HCT116 (cell line): ENCODE measurements around the gene TCAP. TPM values are rescaled to one million over a fixed set of nuclear protein-coding genes. Genes with fewer than 3 reads are reported as not detected.
A peak's percentile ranks its signal among the peaks of the same experiment; 100 is the strongest.

Experiments
- ATAC-seq: fragments of 200-7000 bp; cut with Tn5 transposase; 2 replicates; pipeline ENCODE4 v1.9.1; 2020; ENCODE audit warnings: mild to moderate bottlenecking, moderate library complexity
- BruUV-seq: library from RNA; stranded (reverse); fragments of 400-500 nt; replicated peaks from 2 replicates; lab custom pipeline; 2021; lab: Mats Ljungman, UMichigan
- CTCF ChIA-PET: fragments of 300-600 bp; sonication (Branson Sonifier 250); formaldehyde crosslinking; loops from one replicate; lab custom pipeline; 2021; ENCODE audit warnings: antibody characterized with exemption; lab: Charles Lee
- POLR2A ChIA-PET: fragments of 300-600, 350-600 bp; sonication (Branson Sonifier 250); formaldehyde crosslinking; loops from one replicate; lab custom pipeline; 2021; ENCODE audit warnings: antibody characterized with exemption; lab: Charles Lee
- RAD21 ChIA-PET, 2 experiments: fragments of 300-600 bp; sonication (Branson Sonifier 250); formaldehyde crosslinking; loops; one replicate each; lab custom pipeline; 2023; ENCODE audit warnings: low total read pairs in 2 of 2; ENCODE audit not compliant: uncharacterized antibody in 2 of 2, unreplicated experiment in 2 of 2, low non-redundant PET in 1 of 2; lab: Charles Lee
- DNase-seq: peaks from one replicate; pipeline ENCODE4 v3.0.0-alpha.2; 2010; ENCODE audit warnings: low read depth, low spot score
- H2AFZ ChIP-seq: fragments of 200-600 bp; shearing (Covaris generic), sonication (generic); 2 replicates; pipeline ENCODE4 v1.6.1; 2017; ENCODE audit warnings: low read depth, mixed run types, mixed read lengths, antibody characterized with exemption, low read length; ENCODE audit not compliant: poor library complexity, severe bottlenecking
- H3K27ac ChIP-seq: 2 replicates; pipeline ENCODE4 v1.5.1; 2012; ENCODE audit warnings: low read depth, low read length
- H3K27me3 ChIP-seq: fragments of 200-600 bp; sonication (generic); 2 replicates; pipeline ENCODE4 v1.6.1; 2016; ENCODE audit warnings: mixed run types, low read length, mixed read lengths; ENCODE audit not compliant: insufficient read depth
- H3K36me3 ChIP-seq, 2 experiments: fragments of 200-500 bp in 1 of 2; fragments of 200-600 bp in 1 of 2; sonication (Bioruptor generic) in 1 of 2; sonication (generic) in 1 of 2; 2 replicates each; pipeline versions ENCODE4 v1.5.1 to v1.6.1; 2014 to 2016; ENCODE audit warnings: low read length in 2 of 2, inconsistent platforms in 1 of 2, mixed read lengths in 1 of 2, mixed run types in 1 of 2; ENCODE audit not compliant: insufficient read depth in 2 of 2, control insufficient read depth in 1 of 2
- H3K4me1 ChIP-seq, 2 experiments: fragments of 200-600 bp in 1 of 2; sonication (generic) in 1 of 2; 2 replicates each; pipeline versions ENCODE4 v1.5.1 to v1.6.1; 2012 to 2017; ENCODE audit warnings: low read length in 2 of 2, inconsistent platforms in 1 of 2, mild to moderate bottlenecking in 1 of 2, mixed read lengths in 1 of 2, mixed run types in 1 of 2, moderate library complexity in 1 of 2; ENCODE audit not compliant: insufficient read depth in 2 of 2, control insufficient read depth in 1 of 2
- H3K4me2 ChIP-seq: fragments of 200-600 bp; sonication (generic); 2 replicates; pipeline ENCODE4 v1.6.1; 2017; ENCODE audit warnings: mixed run types, low read length, mixed read lengths
- H3K4me3 ChIP-seq, 2 experiments: fragments of 200-600 bp in 1 of 2; sonication (generic) in 1 of 2; replicated peaks in 1 of 2; 2 replicates each; pipeline ENCODE4 v1.5.1; 2011 to 2016; ENCODE audit warnings: low read length in 2 of 2, control low read depth in 1 of 2, low read depth in 1 of 2, mild to moderate bottlenecking in 1 of 2, mixed read lengths in 1 of 2, mixed run types in 1 of 2
- H3K79me2 ChIP-seq: fragments of 200-600 bp; sonication (generic); 2 replicates; pipeline ENCODE4 v1.6.1; 2017; ENCODE audit warnings: mild to moderate bottlenecking, mixed run types, low read length, moderate library complexity, mixed read lengths; ENCODE audit not compliant: insufficient read depth
- H3K9ac ChIP-seq: fragments of 200-600 bp; sonication (generic); 2 replicates; pipeline ENCODE4 v1.6.1; 2016; ENCODE audit warnings: low read length, mixed read lengths
- H3K9me2 ChIP-seq: fragments of 200-600 bp; sonication (generic), shearing (Covaris generic); 2 replicates; pipeline ENCODE4 v1.6.1; 2017; ENCODE audit warnings: mixed run types, mild to moderate bottlenecking, moderate library complexity; ENCODE audit not compliant: insufficient read depth
- H3K9me3 ChIP-seq, 2 experiments: fragments of 200-500 bp in 1 of 2; fragments of 200-600 bp in 1 of 2; sonication (Bioruptor generic) in 1 of 2; sonication (generic) in 1 of 2; 2 replicates each; pipeline ENCODE4 v1.6.1; 2014 to 2017; ENCODE audit warnings: low read length in 2 of 2, mixed read lengths in 2 of 2, inconsistent platforms in 1 of 2, low read depth in 1 of 2, mild to moderate bottlenecking in 1 of 2, mixed run types in 1 of 2, moderate library complexity in 1 of 2; ENCODE audit not compliant: control insufficient read depth in 1 of 2, insufficient read depth in 1 of 2
- H4K20me1 ChIP-seq: fragments of 200-600 bp; sonication (generic), shearing (Covaris generic); 2 replicates; pipeline ENCODE4 v1.6.1; 2017; ENCODE audit warnings: mixed run types, mild to moderate bottlenecking, moderate library complexity; ENCODE audit not compliant: insufficient read depth
- CEBPB ChIP-seq: IDR thresholded peaks from 2 replicates; pipeline ENCODE4 v1.6.1; 2012; ENCODE audit warnings: low read depth
- EZH2 ChIP-seq: fragments of 200-600 bp; sonication (generic); IDR thresholded peaks from 2 replicates; pipeline ENCODE4 v1.6.1; 2017; ENCODE audit warnings: antibody characterized with exemption, mixed run types
- FOSL1 ChIP-seq: IDR thresholded peaks from 2 replicates; pipeline ENCODE4 v1.6.1; 2012; ENCODE audit warnings: low read depth
- JUND ChIP-seq: IDR thresholded peaks from 2 replicates; pipeline ENCODE4 v1.6.1; 2012
- POLR2A ChIP-seq: IDR thresholded peaks from 2 replicates; pipeline ENCODE4 v1.7.0; 2011; ENCODE audit warnings: borderline replicate concordance; ENCODE audit not compliant: insufficient read depth, insufficient read length; ENCODE audit errors: extremely low read depth
- POLR2AphosphoS5 ChIP-seq: IDR thresholded peaks from 2 replicates; pipeline ENCODE4 v1.6.1; 2011; ENCODE audit warnings: mild to moderate bottlenecking, low read depth, low read length, moderate library complexity
- RAD21 ChIP-seq: IDR thresholded peaks from 2 replicates; pipeline ENCODE4 v1.6.1; 2012; ENCODE audit warnings: low read depth, mild to moderate bottlenecking
- SIN3A ChIP-seq: IDR thresholded peaks from 2 replicates; pipeline ENCODE4 v1.6.1; 2012; ENCODE audit warnings: low read depth
- SRF ChIP-seq: IDR thresholded peaks from 2 replicates; pipeline ENCODE4 v1.6.1; 2012; ENCODE audit warnings: low read depth
- TCF7L2 ChIP-seq: IDR thresholded peaks from 2 replicates; pipeline ENCODE4 v1.7.0; 2011; ENCODE audit warnings: borderline replicate concordance, inconsistent platforms; ENCODE audit not compliant: insufficient read depth, insufficient read length; ENCODE audit errors: extremely low read depth
- ZNF274 ChIP-seq: fragments of 200-500 bp; sonication (Bioruptor generic); IDR thresholded peaks from 2 replicates; pipeline ENCODE4 v1.6.1; 2014; ENCODE audit warnings: mild to moderate bottlenecking, low read depth, low read length, inconsistent platforms
- intact Hi-C: fragments of 100-400 bp; cut with micrococcal nuclease; formaldehyde crosslinking; loops from 2 replicates; pipeline ENCODE4 v1.10.0; 2022
- total RNA-seq: library from RNA; stranded (reverse); gene quantifications from one replicate; pipeline ENCODE4 v1.2.1, GENCODE V29; 2021; ENCODE audit not compliant: unreplicated experiment
- TF ChIP-seq, protein P1 (sequence below): IDR thresholded peaks from 2 replicates; pipeline ENCODE4 v1.6.1; 2011; ENCODE audit warnings: mild to moderate bottlenecking, low read length, moderate library complexity; ENCODE audit not compliant: insufficient replicate concordance; ENCODE audit errors: extremely low read depth
- TF ChIP-seq, protein P2 (sequence below): IDR thresholded peaks from 2 replicates; pipeline ENCODE4 v1.6.1; 2012
- TF ChIP-seq, protein P3 (sequence below), 3 experiments: fragments of 200-600 bp in 1 of 3; sonication (generic) in 1 of 3; IDR thresholded peaks in 2 of 3; conservative IDR thresholded peaks in 1 of 3; 2 replicates each; pipeline ENCODE4 v1.5.1; 2012 to 2017; ENCODE audit warnings: low read depth in 2 of 3, low read length in 2 of 3, antibody characterized with exemption in 1 of 3, borderline replicate concordance in 1 of 3, control low read depth in 1 of 3, mild to moderate bottlenecking in 1 of 3, mixed read lengths in 1 of 3, mixed run types in 1 of 3, moderate library complexity in 1 of 3; ENCODE audit not compliant: insufficient read depth in 1 of 3

Gene TCAP
- total RNA-seq, 1 experiment from 2014 or later = 1.5 TPM

DNA sequence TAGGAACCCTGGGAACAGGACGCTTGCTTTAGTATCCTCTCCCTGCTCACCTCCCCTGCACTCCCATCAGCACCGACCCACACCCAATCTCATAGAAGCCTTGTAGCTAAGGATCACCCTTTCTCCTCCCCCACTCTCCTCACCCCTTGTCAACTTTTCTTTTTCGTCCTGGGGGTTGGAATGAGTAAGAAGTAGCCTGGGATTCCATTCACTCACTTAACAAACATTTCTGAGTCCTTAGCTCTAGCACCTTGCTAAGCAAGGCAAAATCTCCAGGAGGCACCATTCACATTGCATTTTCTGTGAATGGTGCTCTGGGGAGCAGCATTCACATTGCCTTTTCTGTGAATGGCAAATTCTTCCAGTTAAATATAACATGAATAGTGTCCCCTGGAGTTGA lies 23.8 kb downstream of the TCAP start:
- intact Hi-C loops = no loop called here
- RAD21 ChIA-PET = no interaction called here
- peak overlapping the region; percentile 84 to 89 for H3K4me3 ChIP-seq
- POLR2A ChIA-PET = interaction anchor here (2.1 kb wide), 1 partner anchor 11 kb away, joined by 16 read pairs; the partner anchor contains the start of gene ERBB2
- H3K9ac ChIP-seq = peak overlapping the region; percentile 77
- no peaks in the 10 kb centered on the region for H3K27me3 ChIP-seq
- peaks cover 10 to 19% of the 10 kb centered on the region in 2 experiments; a peak in 3 of 4 replicates for H3K4me1 ChIP-seq
- no TSS peak for BruUV-seq
- H2AFZ ChIP-seq = no peak overlapping the region
- no peaks in the 10 kb centered on the region for H3K9me2 ChIP-seq
- CTCF ChIA-PET = interaction anchor here (1.0 to 2.4 kb wide), 2 partner anchors 36 to 67 kb away, joined by 4 to 9 read pairs; no protein-coding TSS in a partner anchor
- peak overlapping the region; percentile 91 for H3K4me2 ChIP-seq
- H3K27ac ChIP-seq = peak overlapping the region; percentile 95
- H3K36me3 ChIP-seq = no peaks in the 10 kb centered on the region
- H3K79me2 ChIP-seq = no peaks in the 10 kb centered on the region
- DNase-seq = no peak
- no peak for TF ChIP-seq CEBPB
- TF ChIP-seq, protein P1, sequence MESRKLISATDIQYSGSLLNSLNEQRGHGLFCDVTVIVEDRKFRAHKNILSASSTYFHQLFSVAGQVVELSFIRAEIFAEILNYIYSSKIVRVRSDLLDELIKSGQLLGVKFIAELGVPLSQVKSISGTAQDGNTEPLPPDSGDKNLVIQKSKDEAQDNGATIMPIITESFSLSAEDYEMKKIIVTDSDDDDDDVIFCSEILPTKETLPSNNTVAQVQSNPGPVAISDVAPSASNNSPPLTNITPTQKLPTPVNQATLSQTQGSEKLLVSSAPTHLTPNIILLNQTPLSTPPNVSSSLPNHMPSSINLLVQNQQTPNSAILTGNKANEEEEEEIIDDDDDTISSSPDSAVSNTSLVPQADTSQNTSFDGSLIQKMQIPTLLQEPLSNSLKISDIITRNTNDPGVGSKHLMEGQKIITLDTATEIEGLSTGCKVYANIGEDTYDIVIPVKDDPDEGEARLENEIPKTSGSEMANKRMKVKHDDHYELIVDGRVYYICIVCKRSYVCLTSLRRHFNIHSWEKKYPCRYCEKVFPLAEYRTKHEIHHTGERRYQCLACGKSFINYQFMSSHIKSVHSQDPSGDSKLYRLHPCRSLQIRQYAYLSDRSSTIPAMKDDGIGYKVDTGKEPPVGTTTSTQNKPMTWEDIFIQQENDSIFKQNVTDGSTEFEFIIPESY = no peak
- no peak for TF ChIP-seq JUND
- no peak for TF ChIP-seq POLR2AphosphoS5
- no peak for TF ChIP-seq ZNF274
- peak; percentile 60; the same call in 1 of the 2 replicates for TF ChIP-seq RAD21
- TF ChIP-seq SRF = no peak
- TF ChIP-seq FOSL1 = no peak
- no peak for TF ChIP-seq POLR2A
- no peak for TF ChIP-seq EZH2
- TF ChIP-seq, protein P2, sequence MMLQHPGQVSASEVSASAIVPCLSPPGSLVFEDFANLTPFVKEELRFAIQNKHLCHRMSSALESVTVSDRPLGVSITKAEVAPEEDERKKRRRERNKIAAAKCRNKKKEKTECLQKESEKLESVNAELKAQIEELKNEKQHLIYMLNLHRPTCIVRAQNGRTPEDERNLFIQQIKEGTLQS = no peak
- TF ChIP-seq, protein P3, sequence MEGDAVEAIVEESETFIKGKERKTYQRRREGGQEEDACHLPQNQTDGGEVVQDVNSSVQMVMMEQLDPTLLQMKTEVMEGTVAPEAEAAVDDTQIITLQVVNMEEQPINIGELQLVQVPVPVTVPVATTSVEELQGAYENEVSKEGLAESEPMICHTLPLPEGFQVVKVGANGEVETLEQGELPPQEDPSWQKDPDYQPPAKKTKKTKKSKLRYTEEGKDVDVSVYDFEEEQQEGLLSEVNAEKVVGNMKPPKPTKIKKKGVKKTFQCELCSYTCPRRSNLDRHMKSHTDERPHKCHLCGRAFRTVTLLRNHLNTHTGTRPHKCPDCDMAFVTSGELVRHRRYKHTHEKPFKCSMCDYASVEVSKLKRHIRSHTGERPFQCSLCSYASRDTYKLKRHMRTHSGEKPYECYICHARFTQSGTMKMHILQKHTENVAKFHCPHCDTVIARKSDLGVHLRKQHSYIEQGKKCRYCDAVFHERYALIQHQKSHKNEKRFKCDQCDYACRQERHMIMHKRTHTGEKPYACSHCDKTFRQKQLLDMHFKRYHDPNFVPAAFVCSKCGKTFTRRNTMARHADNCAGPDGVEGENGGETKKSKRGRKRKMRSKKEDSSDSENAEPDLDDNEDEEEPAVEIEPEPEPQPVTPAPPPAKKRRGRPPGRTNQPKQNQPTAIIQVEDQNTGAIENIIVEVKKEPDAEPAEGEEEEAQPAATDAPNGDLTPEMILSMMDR (IDR thresholded peaks at IDR 0.05 in 2 of 3, conservative IDR thresholded peaks at IDR 0.05 in 1 of 3; ENCODE audit: borderline replicate concordance in 1 of 3, insufficient read depth in 1 of 3, low read depth in 2 of 3, low read length in 2 of 3) = peak in 1 of 3 experiments; percentile 45; a peak in 1 of 6 replicates
- TF ChIP-seq SIN3A = no peak
- TF ChIP-seq TCF7L2 = no peak
- no peaks in the 10 kb centered on the region for H4K20me1 ChIP-seq
- H3K9me3 ChIP-seq = no peaks in the 10 kb centered on the region
- no peak for ATAC-seq
